Measurements from ENCODE around the gene PDE8B. TPM values are rescaled to one million over a fixed set of nuclear protein-coding genes. Genes with fewer than 3 reads are reported as not detected.
A peak's percentile ranks its signal among the peaks of the same experiment; 100 is the strongest.
"Not testable (repeated sequence)": the region's sequence is repeated elsewhere in the genome, so short reads cannot be mapped to it uniquely, and the experiment has no call there.

Gene PDE8B
- total RNA-seq, 1 donor from 2014 or later, result 5.5 TPM

DNA sequence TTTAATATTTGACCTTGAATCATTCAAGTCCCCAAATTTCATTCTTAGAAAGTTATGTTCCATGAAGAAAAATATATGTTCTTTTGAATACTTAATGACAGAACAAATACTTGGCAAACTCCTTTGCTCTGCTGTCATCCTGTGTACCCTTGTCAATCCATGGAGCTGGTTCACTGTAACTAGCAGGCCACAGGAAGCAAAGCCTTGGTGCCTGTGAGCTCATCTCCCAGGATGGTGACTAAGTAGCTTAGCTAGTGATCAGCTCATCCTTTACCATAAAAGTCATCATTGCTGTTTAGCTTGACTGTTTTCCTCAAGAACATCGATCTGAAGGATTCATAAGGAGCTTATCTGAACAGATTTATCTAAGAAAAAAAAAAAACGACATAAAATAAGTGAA, 216.2 kb downstream of the PDE8B start:
- DNase-seq (ENCODE audit: low spot score), result no peak
- peak; percentile 55 for ATAC-seq

DNA sequence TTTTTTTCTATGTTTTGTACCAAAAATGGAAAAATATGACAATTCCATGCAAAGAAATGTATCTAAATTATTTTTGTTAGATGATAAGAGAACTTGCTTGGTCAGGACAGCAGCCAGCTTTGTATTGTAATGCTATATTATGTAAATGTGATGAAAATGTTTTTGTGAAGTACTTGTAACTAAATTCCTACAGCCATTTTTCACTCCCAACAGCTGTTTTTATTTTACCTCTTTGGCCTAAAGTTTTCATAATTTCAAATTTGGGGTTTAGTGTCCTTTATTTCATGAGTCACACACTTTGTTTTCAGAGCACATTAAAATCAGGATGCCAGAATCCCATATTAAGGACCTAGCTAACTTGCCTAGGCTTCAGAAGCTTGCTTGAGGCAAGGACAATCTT, 217.5 kb downstream of the PDE8B start:
- no peak for DNase-seq (ENCODE audit: low spot score)
- no peak for ATAC-seq

DNA sequence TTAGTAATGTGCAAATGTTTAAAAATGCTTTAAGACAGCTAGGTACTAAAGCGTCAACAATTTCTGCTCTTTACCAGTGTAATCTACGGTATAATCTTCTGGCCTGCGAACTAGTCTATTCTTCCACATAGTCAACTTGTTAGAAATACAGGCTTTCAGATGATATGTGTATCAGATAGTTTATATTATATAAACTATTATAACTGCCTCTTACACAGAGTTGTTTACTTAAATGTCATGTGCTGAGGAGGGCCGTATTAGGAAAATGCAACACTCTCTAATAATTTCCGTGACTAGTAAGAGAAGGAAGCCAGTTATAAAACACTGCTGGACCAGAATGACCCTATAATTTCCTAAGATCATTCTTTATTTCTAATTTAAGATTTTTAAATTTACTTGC, 218.0 kb downstream of the PDE8B start:
- DNase-seq (ENCODE audit: low spot score) (no peak), ATAC-seq (no peak)

DNA sequence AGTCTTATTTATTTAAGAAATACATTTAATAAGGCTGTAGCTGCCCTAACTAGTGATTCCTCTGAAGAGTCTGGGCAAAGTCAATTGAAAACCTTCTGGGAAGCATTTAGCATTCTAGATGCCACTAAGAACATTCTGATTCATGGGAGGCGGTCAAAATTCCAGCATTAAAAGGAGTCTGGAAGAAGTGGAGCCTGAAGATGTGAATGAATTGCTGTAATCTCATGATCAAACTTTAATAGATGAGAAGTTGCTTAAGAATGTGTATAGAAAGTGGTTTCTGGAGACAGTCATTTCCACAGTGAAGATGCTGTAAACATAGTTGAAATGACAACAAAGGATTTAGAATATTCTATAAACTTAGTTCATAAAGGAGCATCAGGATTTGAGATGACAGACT, 220.2 kb downstream of the PDE8B start:
- DNase-seq (ENCODE audit: low spot score), result no peak
- ATAC-seq, result no peak

DNA sequence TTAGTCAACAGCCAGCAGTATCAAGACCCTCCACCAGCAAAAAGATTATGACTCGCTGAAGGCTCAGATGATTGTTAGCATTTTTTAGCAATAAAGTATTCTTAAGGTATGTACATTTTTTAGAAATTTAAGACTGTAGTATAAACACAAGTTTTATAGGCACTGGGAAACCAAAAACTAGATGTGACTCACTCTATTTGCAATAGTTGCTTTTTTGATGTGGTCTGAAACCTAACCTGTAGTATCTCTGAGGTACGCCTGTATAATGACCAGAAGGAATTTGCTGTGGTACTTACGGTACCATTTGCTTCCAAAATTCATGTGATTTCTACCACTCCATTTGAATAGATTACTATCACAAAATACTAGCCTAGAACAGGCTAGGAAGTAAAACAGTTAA, 220.8 kb downstream of the PDE8B start:
- DNase-seq (ENCODE audit: low spot score) (no peak), ATAC-seq (no peak)

DNA sequence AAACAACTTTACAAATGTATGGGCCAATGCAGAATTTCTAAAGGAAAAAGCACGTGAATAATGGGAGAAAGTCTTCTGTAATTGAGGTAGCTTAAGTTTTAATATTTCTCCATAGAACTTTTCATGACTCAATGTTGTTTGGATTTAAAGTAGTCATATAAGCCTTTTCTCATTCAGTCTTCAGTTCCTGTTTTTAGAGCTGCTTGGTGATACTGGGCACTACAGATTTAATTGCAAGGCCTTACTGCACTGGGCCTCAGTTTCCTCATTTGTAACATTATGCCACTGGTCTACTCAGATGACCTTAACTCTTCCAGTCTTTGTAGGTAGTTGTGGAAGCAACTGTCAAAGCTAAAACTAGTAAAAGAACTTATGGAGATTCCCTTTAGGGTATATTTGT, 221.2 kb downstream of the PDE8B start:
- no peak for DNase-seq (ENCODE audit: low spot score)
- no peak for ATAC-seq

DNA sequence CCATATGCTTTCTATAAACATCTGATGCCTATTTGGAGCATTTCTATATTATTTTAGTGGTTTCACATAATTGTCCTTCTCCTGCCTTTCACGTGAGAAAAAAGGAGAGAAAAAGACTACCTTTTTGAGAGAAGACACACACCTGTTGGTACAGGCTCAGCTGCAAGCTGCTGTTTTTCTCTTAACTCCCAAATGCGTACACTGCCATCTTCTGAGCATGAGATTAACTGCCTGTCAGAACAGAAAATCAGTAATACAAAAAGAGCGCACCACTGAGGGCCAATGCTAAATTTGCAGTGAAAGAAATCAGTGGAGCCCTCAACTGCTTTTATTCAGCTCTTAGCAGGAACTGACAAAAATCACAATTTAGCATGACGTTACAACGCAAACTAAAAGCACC, 226.7 kb downstream of the PDE8B start:
- ATAC-seq (peak; percentile 93), DNase-seq (ENCODE audit: low spot score) (no peak)

DNA sequence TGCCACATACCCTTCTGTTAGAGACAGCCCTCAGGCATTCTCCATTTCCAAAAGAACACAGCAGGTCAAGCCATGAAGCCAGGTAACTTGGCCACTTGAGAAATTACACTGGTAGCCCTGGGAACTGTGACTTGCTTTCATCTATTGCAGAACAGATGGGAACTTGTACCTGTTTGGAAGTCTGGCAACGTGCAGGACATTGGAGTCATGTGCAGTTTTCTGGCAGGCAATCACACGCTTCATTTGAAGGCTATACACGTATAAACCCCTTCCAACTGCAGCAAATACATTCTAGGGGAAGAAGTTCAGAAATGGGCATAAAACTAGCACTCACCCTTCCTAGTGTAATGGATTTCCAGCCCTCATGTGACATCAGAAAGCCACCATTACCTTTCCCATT, 227.6 kb downstream of the PDE8B start:
- no peak for ATAC-seq
- no peak for DNase-seq (ENCODE audit: low spot score)

DNA sequence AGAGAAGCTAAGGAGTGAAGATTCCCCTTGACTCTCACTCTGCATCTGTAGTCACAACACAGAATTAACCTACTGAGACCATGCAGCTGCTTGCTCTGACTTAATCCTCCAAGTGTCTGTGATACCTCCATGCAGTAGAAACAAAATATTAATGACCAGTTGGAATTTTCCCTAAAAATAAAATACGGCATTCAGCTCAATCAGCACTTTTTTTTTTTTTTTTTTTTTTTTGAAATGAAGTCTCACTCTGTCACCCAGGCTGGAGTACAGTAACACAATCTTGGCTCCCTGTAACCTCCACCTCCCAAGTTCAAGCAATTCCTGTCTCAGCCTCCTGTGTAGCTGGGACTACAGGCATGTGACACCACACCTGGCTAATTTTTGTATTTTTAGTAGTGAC, 233.2 kb downstream of the PDE8B start:
- no peak for ATAC-seq
- no peak for DNase-seq (ENCODE audit: low spot score)

DNA sequence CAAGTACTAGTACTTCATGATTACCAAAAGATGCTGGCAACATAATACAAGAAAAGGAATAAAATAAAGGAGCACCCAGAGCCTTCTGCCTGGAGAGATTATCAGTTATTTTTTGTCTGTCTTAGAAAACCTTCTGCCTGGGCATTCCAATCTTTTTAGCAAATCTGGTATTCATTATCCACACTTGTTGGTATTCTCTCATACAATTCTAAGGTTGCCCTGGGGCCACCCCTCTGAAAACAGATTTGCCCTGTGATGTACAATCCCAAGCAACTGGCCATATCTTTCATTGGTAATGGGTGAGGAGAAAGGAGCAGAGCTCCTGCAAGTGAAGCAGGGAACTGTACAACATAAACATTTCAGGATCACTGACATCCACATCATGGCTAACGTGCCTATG, 233.9 kb downstream of the PDE8B start:
- ATAC-seq (no peak), DNase-seq (ENCODE audit: low spot score) (no peak)

DNA sequence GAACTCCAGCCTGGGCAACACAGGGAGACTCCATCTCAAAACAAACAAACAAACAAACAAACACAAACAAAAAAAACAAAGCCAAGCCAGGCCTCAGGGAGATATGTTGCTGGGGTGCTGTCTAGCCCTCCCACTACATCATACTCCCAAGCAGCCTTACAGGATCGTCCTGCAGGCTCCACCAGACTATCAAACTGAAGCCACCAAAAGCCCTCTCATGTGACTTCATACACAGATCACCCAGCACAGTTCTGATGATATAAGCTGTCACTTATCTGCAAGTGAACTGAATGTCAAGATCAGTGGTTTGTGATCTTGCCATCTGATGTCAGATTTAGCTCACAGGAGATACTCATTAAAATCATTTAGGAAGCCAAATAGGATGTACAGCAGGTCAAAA, 238.4 kb downstream of the PDE8B start:
- DNase-seq (ENCODE audit: low spot score) (no peak), ATAC-seq (no peak)

DNA sequence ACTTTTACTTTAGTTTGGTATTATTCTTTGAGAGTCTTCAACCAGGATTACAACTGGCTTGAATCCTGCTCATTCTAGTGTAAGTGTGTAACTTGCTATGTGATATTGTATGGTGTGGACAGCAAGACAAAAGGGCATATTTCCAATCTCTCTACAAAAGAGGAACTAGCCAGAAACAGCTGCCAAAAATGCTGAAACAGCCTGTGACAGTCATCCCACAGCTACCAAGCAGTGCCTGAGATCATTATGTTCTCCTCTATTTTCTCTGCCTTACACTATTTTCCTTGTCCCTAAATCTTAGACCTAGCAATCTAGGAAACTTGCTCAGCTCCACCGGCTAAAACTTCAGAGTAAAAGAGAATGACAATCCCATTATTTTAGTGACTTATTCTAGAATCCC, 238.8 kb downstream of the PDE8B start:
- DNase-seq (ENCODE audit: low spot score) (no peak), ATAC-seq (peak; percentile 21)

DNA sequence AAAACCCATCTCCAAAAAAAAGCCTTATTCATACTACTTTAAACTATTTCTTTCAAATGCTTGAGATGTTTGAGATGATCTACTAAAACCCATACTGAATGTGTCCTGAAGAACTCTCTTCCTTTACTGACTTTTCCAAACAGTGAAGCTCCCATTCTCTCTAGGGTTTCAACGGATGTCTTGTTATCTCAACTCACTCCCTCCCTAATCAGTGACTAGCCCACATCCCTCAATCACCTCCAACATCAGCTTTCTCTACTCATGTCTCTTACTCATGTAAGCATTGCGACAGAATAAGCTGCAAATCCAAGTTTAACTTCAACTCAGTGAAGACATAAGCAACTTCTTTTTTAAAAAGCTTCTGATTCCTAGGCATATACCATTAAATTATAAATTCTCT, 239.5 kb downstream of the PDE8B start:
- ATAC-seq (no peak), DNase-seq (ENCODE audit: low spot score) (no peak)

DNA sequence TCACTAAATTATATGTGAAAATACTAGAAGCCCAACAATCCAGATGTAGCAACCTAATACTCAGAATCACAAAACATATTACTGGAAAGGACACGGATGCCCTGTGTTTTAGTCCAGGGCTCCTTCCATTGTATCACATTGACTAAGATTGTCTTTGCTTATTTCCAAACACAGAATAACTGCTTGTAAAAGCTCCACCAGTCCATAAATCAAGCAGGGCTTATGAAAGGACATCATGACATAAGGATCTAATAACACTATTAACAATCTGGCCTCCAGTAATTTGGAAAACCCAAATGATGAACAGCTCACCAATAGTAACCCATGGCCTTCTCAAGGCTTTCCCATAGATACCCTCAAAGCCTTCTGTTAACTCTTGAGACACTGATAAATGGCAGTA, 241.9 kb downstream of the PDE8B start:
- ATAC-seq, result no peak
- DNase-seq (ENCODE audit: low spot score), result no peak

DNA sequence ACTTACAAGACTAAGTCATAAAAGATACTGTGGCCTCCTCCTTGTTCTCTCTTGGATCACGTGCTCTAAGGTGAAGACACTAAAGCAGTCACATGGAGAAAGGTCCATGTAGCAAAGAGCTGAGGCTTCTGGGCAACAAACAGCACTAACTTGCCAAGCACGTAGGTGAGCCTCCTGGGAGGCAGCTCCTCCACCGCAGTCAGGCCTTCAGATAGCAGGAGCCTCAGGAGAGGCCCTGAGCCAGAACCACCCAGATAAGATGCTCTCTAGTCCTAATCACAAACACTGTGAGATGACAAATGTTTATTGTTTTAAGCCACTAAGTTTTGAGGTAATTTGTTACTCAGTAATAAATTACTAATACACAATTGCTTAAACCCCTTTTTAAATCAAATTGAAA, 243.6 kb downstream of the PDE8B start:
- ATAC-seq, result no peak
- DNase-seq (ENCODE audit: low spot score), result no peak

DNA sequence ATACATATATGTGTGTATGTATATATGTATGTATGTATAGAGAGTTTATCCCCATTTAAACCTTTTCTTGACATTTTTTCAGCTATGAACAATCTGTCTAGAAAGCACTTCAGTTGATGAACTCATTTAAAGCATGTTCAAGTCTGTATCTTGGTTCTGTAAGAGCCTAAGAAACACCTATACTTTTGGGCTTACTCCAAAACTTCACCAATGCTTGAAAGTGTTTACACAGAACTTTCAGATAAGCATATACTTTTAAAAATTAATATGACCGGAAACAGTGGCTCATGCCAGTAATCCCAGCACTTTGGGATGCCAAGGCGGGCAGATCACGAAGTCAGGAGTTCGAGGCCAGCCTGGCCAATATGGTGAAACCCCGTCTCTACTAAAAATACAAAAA, 250.8 kb downstream of the PDE8B start:
- DNase-seq (ENCODE audit: low spot score) (no peak), ATAC-seq (no peak)

DNA sequence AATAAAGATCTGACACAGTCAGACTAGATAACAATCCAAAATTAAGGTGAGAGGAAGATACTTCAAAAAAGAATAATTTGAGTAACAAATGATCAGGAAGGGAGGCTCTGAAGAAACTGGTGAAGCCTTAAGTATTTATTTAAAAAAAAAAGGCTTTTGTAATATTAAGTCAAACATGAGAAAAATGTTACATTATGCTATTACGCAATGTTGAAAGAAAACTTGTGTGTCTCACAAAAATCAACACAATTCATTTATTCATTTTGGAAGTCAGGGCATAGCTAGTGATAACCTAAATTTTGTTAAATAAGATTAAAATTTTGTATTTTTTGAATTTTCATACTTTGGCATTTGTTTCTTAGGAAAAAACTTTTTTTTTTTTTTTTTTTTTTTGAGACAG, 253.4 kb downstream of the PDE8B start:
- no peak for DNase-seq (ENCODE audit: low spot score)
- ATAC-seq, result no peak

DNA sequence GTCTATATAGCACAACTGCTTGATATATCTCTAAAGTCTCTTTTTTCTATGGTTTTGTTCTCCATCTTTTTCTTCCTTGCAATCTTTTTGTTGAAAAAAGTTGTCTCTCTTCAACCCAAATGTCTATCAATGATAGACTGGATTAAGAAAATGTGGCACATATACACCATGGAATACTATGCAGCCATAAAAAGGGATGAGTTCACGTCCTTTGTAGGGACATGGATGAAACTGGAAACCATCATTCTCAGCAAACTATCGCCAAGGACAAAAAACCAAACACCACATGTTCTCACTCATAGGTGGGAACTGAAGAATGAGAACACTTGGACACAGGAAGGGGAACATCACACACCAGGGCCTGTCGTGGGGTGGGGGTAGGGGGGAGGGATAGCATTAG, 258.4 kb downstream of the PDE8B start:
- not testable (repeated sequence) for DNase-seq (ENCODE audit: low spot score); ATAC-seq

DNA sequence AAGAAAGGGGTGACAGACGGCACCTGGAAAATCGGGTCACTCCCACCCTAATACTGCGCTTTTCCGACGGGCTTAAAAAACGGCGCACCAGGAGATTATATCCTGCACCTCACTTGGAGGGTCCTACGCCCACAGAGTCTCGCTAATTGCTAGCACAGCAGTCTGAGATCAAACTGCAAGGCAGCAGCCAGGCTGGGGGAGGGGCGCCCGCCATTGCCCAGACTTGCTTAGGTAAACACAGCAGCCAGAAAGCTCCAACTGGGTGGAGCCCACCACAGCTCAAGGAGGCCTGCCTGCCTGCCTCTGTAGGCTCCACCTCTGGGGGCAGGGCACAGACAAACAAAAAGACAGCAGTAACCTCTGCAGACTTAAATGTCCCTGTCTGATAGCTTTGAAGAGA, 264.6 kb downstream of the PDE8B start:
- not testable (repeated sequence) for DNase-seq (ENCODE audit: low spot score); ATAC-seq

Other genes with a start within 250 kb of the PDE8B start
- 12.0 TPM for gene AGGF1, start 180.3 kb upstream of the PDE8B start, total RNA-seq
- 40.1 TPM for gene ZBED3, start 123.4 kb upstream of the PDE8B start, total RNA-seq

All from left lobe of liver (tissue), 2 donors.